Parathyroid adenoma (tissue), 2 donors: Measurements from ENCODE around the gene RIF1.
A peak's percentile ranks its signal among the peaks of the same experiment; 100 is the strongest.

ENCODE experiments used
- H2AFZ ChIP-seq: fragments of 300-600 bp; sonication (generic); one replicate; pipeline ENCODE4 v1.7.0; 2017; ENCODE audit warnings: antibody characterized with exemption, mild to moderate bottlenecking
- H3K27ac ChIP-seq: fragments of 300-600 bp; sonication (generic); one replicate; pipeline ENCODE4 v1.7.0; 2017
- H3K27me3 ChIP-seq: fragments of 300-600 bp; sonication (generic); one replicate; pipeline ENCODE4 v1.7.0; 2017; ENCODE audit warnings: low read length; ENCODE audit not compliant: control insufficient read depth, insufficient read depth
- H3K36me3 ChIP-seq: fragments of 300-600 bp; sonication (generic); one replicate; pipeline ENCODE4 v1.7.0; 2017; ENCODE audit warnings: low read length; ENCODE audit not compliant: control insufficient read depth, insufficient read depth
- H3K4me1 ChIP-seq: fragments of 300-600 bp; sonication (generic); one replicate; pipeline ENCODE4 v1.7.0; 2017; ENCODE audit warnings: control low read depth
- H3K4me2 ChIP-seq: fragments of 300-600 bp; sonication (generic); one replicate; pipeline ENCODE4 v1.7.0; 2017; ENCODE audit warnings: low read length
- H3K4me3 ChIP-seq: fragments of 300-600 bp; sonication (generic); one replicate; pipeline ENCODE4 v1.7.0; 2017; ENCODE audit warnings: low read depth, low read length
- H3K79me2 ChIP-seq: fragments of 300-600 bp; sonication (generic); one replicate; pipeline ENCODE4 v1.7.0; 2017; ENCODE audit warnings: control low read depth
- H3K9ac ChIP-seq: fragments of 300-600 bp; sonication (generic); one replicate; pipeline ENCODE4 v1.7.0; 2017; ENCODE audit warnings: mild to moderate bottlenecking
- H3K9me3 ChIP-seq: fragments of 300-600 bp; sonication (generic); one replicate; pipeline ENCODE4 v1.7.0; 2017; ENCODE audit warnings: low read length; ENCODE audit not compliant: control insufficient read depth
- TF ChIP-seq, protein P1 (sequence below): fragments of 300-600 bp; sonication (generic); IDR thresholded peaks from one replicate; pipeline ENCODE4 v1.7.0; 2017; ENCODE audit warnings: antibody characterized with exemption, mild to moderate bottlenecking
- donor health status: primary hyperparathyroidism.

RIF1 gene

DNA sequence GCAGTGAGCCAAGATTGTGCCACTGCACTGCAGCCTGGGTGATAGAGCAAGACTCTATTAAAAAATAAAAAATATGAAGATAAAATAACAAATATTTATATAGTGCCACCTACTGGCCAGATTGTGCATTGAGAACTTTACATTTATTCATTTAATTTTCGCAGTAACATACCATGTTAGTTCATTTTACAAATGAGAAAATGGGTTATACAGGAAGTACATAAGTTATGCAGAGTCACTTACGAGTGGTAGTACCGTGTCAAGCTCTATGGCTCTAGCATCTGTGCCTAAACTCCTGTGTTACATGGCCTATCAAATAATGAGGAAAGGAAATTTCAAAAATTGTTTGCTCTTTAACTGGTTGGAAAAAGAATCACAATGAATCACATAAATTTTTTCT lies 27.9 kb downstream of the RIF1 start:
- no peak overlapping the region for H3K4me2 ChIP-seq
- no peak overlapping the region for H3K27ac ChIP-seq
- H3K79me2 ChIP-seq, result no peaks in the 10 kb centered on the region
- H3K27me3 ChIP-seq, result no peaks in the 10 kb centered on the region
- TF ChIP-seq, protein P1, sequence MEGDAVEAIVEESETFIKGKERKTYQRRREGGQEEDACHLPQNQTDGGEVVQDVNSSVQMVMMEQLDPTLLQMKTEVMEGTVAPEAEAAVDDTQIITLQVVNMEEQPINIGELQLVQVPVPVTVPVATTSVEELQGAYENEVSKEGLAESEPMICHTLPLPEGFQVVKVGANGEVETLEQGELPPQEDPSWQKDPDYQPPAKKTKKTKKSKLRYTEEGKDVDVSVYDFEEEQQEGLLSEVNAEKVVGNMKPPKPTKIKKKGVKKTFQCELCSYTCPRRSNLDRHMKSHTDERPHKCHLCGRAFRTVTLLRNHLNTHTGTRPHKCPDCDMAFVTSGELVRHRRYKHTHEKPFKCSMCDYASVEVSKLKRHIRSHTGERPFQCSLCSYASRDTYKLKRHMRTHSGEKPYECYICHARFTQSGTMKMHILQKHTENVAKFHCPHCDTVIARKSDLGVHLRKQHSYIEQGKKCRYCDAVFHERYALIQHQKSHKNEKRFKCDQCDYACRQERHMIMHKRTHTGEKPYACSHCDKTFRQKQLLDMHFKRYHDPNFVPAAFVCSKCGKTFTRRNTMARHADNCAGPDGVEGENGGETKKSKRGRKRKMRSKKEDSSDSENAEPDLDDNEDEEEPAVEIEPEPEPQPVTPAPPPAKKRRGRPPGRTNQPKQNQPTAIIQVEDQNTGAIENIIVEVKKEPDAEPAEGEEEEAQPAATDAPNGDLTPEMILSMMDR, result peak; percentile 57
- no peaks in the 10 kb centered on the region for H3K4me1 ChIP-seq
- no peak overlapping the region for H3K9ac ChIP-seq
- no peaks in the 10 kb centered on the region for H3K9me3 ChIP-seq
- peaks cover 3% of the 10 kb centered on the region for H3K36me3 ChIP-seq
- no peak overlapping the region for H3K4me3 ChIP-seq
- no peak overlapping the region for H2AFZ ChIP-seq

DNA sequence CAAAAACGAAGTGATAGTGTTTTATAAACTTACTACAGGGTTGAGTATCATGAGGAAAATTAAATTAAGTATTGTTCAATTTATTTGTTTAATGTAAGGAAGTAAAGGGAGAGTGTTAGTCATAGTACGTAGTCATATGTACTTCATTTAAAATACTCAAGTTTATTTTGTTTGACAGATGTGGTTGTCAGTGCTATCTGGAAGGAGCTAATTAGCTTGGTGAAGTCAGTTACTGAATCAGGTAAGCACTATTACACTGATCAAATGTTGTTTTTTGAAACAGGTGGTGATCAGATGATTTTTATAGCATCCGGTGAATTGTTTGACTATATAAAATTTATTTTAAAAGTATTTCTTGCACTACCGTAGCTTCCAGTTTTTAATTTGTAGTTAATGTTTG lies 28.8 kb downstream of the RIF1 start:
- Histone ChIP-seq H3K9ac (no peak overlapping the region), H3K27me3 (no peaks in the 10 kb centered on the region), H3K9me3 (no peaks in the 10 kb centered on the region), H3K79me2 (no peaks in the 10 kb centered on the region), H3K36me3 (peaks cover 3% of the 10 kb centered on the region), H3K4me3 (no peak overlapping the region), H3K4me1 (no peaks in the 10 kb centered on the region), H3K27ac (no peak overlapping the region), H2AFZ (no peak overlapping the region), H3K4me2 (no peak overlapping the region)
- TF ChIP-seq, protein P1, result no peak

DNA sequence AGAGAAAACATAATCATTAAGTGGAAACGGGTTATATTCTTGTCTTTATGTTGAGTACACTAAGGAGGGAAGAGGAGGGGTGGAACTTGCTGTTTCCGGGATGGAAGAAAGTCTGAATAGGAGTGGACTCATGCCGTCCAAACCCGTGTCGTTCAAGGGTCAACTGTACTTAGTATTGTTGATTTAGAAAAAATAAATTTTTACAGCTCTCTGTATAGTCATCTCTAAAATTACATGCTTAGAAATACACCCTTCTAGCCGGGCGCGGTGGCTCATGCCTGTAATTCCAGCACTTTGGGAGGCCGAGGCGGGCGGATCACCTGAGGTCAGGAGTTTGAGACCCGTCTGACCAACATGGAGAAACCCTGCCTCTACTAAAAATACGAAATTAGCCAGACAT lies 29.4 kb downstream of the RIF1 start:
- Histone ChIP-seq H3K27ac (no peak overlapping the region), H3K4me1 (no peaks in the 10 kb centered on the region), H3K79me2 (no peaks in the 10 kb centered on the region), H2AFZ (no peak overlapping the region), H3K36me3 (peaks cover 3% of the 10 kb centered on the region), H3K9me3 (no peaks in the 10 kb centered on the region), H3K27me3 (no peaks in the 10 kb centered on the region), H3K4me3 (no peak overlapping the region), H3K9ac (no peak overlapping the region), H3K4me2 (no peak overlapping the region)
- TF ChIP-seq, protein P1, result no peak

DNA sequence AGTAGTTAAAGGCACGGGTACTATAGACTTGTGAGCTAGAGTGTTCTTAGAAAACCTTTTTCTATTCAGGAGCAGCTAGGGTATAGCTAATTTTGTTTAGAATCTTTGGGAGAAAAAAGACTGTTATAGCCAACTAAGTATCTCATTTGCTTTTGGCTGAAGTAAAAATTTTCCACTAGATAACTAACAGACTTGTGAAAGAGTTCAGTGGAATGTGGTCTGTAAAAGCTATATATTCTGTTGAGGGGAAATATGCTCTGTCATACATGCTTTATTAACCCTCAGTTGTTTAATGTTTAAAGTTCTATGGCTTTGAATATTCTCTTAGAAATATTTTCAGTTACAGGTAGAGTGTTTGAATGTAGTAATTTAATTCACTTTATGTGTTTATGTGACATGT lies 49.7 kb downstream of the RIF1 start:
- H3K4me3 ChIP-seq, result no peak overlapping the region
- no peaks in the 10 kb centered on the region for H3K4me1 ChIP-seq
- no peaks in the 10 kb centered on the region for H3K9me3 ChIP-seq
- TF ChIP-seq, protein P1, result no peak
- H3K36me3 ChIP-seq, result no peaks in the 10 kb centered on the region
- H3K27me3 ChIP-seq, result no peaks in the 10 kb centered on the region
- H3K27ac ChIP-seq, result no peak overlapping the region
- no peaks in the 10 kb centered on the region for H3K79me2 ChIP-seq
- H3K4me2 ChIP-seq, result no peak overlapping the region
- H3K9ac ChIP-seq, result no peak overlapping the region
- H2AFZ ChIP-seq, result no peak overlapping the region

DNA sequence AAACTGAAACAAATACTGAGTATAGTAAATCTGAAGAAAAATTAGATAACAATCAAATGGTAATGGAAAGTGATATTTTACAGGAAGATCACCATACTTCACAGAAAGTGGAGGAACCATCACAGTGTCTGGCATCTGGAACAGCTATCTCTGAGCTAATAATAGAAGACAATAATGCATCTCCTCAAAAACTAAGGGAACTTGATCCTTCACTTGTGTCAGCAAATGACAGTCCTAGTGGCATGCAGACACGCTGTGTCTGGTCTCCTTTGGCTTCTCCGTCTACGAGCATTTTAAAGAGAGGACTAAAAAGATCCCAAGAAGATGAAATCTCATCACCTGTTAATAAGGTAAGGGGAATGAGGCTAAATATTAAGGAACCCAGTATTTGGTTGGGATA lies 56.1 kb downstream of the RIF1 start:
- Histone ChIP-seq H2AFZ (no peak overlapping the region), H3K4me3 (no peak overlapping the region), H3K9me3 (no peaks in the 10 kb centered on the region), H3K27me3 (no peaks in the 10 kb centered on the region), H3K9ac (no peak overlapping the region), H3K27ac (no peak overlapping the region), H3K4me1 (no peaks in the 10 kb centered on the region), H3K4me2 (no peak overlapping the region), H3K36me3 (no peaks in the 10 kb centered on the region), H3K79me2 (no peaks in the 10 kb centered on the region)
- TF ChIP-seq, protein P1, result no peak
